HAP-1 (cell line): Measurements from ENCODE around the gene INKA2.

ENCODE experiments used
- DNase-seq, 2 experiments: peaks; one replicate each; pipeline ENCODE4 v3.0.0-alpha.2; 2016 to 2020; ENCODE audit warnings: low spot score in 2 of 2
- H3K27me3 ChIP-seq: fragments of 250-450 bp; sonication (Bioruptor Pico); 2 replicates; pipeline ENCODE4 v1.5.1; 2020; ENCODE audit warnings: low read depth, mild to moderate bottlenecking, moderate library complexity
- H3K36me3 ChIP-seq: fragments of 250-450 bp; sonication (Bioruptor Pico); replicated peaks from 2 replicates; pipeline ENCODE4 v1.5.1; 2020; ENCODE audit warnings: mild to moderate bottlenecking
- H3K4me1 ChIP-seq: fragments of 250-450 bp; sonication (Bioruptor Pico); 2 replicates; pipeline ENCODE4 v1.5.1; 2020; ENCODE audit warnings: mild to moderate bottlenecking
- H3K4me3 ChIP-seq: fragments of 250-450 bp; sonication (Bioruptor Pico); 2 replicates; pipeline ENCODE4 v1.5.1; 2020; ENCODE audit warnings: mild to moderate bottlenecking, moderate library complexity
- H3K9me3 ChIP-seq: fragments of 250-450 bp; sonication (Bioruptor Pico); 2 replicates; pipeline ENCODE4 v1.5.1; 2020; ENCODE audit warnings: mild to moderate bottlenecking, moderate library complexity
- in situ Hi-C: fragments of 300-500 bp; cut with MboI; formaldehyde crosslinking; loops from 3 replicates; pipeline ENCODE4 v1.14.3; 2020; ENCODE audit warnings: low sequenced_read_pairs, inconsistent platforms, mixed read lengths

The INKA2 gene

GRCh38 chr1:111739194-111739924 is at the start of gene INKA2:
TSS of gene INKA2 (minus strand) at chr1:111739395. CDS start at chr1:111739242, 153 bp downstream.
- H3K27me3 ChIP-seq = no peaks in the 10 kb centered on the region
- H3K4me3 ChIP-seq = peak within 1 kb of the TSS; percentile 50
- no peaks in the 10 kb centered on the region for H3K9me3 ChIP-seq
- peaks cover 18% of the 10 kb centered on the region for H3K4me1 ChIP-seq
- in situ Hi-C loops = no loop called here
- DNase-seq = peak; percentile 73 to 92
- 0 out of 2 replicates have a peak, but pooled peaks cover 3% of the 10 kb centered on the region for H3K36me3 ChIP-seq

GRCh38 chr1:111786669-111787207 is 47.5 kb upstream of the INKA2 start:
- H3K4me3 ChIP-seq = no peak overlapping the region
- no peaks in the 10 kb centered on the region for H3K9me3 ChIP-seq
- no peaks in the 10 kb centered on the region for H3K36me3 ChIP-seq
- in situ Hi-C loops = no loop called here
- peaks cover 7% of the 10 kb centered on the region for H3K4me1 ChIP-seq
- DNase-seq = no peak
- H3K27me3 ChIP-seq = no peaks in the 10 kb centered on the region

- no peaks in the 10 kb centered on the region for H3K27me3 ChIP-seq
- DNase-seq = no peak
- peaks cover 7% of the 10 kb centered on the region for H3K4me1 ChIP-seq
- H3K4me3 ChIP-seq = no peak overlapping the region
- in situ Hi-C loops = no loop called here
- no peaks in the 10 kb centered on the region for H3K36me3 ChIP-seq
- no peaks in the 10 kb centered on the region for H3K9me3 ChIP-seq
Observed at GRCh38 chr1:111784273-111784901, 45.2 kb upstream of the INKA2 start.

- peaks cover 27% of the 10 kb centered on the region for H3K4me1 ChIP-seq
- no peaks in the 10 kb centered on the region for H3K27me3 ChIP-seq
- in situ Hi-C loops = no loop called here
- DNase-seq = no peak
- no peaks in the 10 kb centered on the region for H3K9me3 ChIP-seq
- H3K4me3 ChIP-seq = no peak overlapping the region
- no peaks in the 10 kb centered on the region for H3K36me3 ChIP-seq
Observed at GRCh38 chr1:111779546-111779945, 40.4 kb upstream of the INKA2 start.

- DNase-seq = peak; percentile 51 to 56
- in situ Hi-C loops = no loop called here
- Histone ChIP-seq H3K36me3 (no peaks in the 10 kb centered on the region), H3K4me3 (no peak overlapping the region), H3K4me1 (peaks cover 27% of the 10 kb centered on the region), H3K9me3 (no peaks in the 10 kb centered on the region), H3K27me3 (no peaks in the 10 kb centered on the region)
Observed at GRCh38 chr1:111778541-111779051, 39.4 kb upstream of the INKA2 start.

- no peaks in the 10 kb centered on the region for H3K36me3 ChIP-seq
- H3K9me3 ChIP-seq = no peaks in the 10 kb centered on the region
- in situ Hi-C loops = no loop called here
- no peaks in the 10 kb centered on the region for H3K27me3 ChIP-seq
- peaks cover 27% of the 10 kb centered on the region for H3K4me1 ChIP-seq
- H3K4me3 ChIP-seq = no peak overlapping the region
- DNase-seq = peak in 1 of 2 experiments; percentile 33
Observed at GRCh38 chr1:111778066-111778465, 38.9 kb upstream of the INKA2 start.

GRCh38 chr1:111777301-111777700 is 38.1 kb upstream of the INKA2 start:
- H3K27me3 ChIP-seq = no peaks in the 10 kb centered on the region
- no peak for DNase-seq
- no peaks in the 10 kb centered on the region for H3K36me3 ChIP-seq
- no peaks in the 10 kb centered on the region for H3K9me3 ChIP-seq
- no peak overlapping the region for H3K4me3 ChIP-seq
- in situ Hi-C loops = no loop called here
- H3K4me1 ChIP-seq = peaks cover 27% of the 10 kb centered on the region

GRCh38 chr1:111776861-111777260 is 37.7 kb upstream of the INKA2 start:
- no peaks in the 10 kb centered on the region for H3K27me3 ChIP-seq
- no peaks in the 10 kb centered on the region for H3K36me3 ChIP-seq
- in situ Hi-C loops = no loop called here
- no peak overlapping the region for H3K4me3 ChIP-seq
- no peaks in the 10 kb centered on the region for H3K9me3 ChIP-seq
- DNase-seq = no peak
- peaks cover 27% of the 10 kb centered on the region for H3K4me1 ChIP-seq

- Histone ChIP-seq H3K4me3 (no peak overlapping the region), H3K9me3 (no peaks in the 10 kb centered on the region), H3K36me3 (no peaks in the 10 kb centered on the region), H3K4me1 (peaks cover 27% of the 10 kb centered on the region), H3K27me3 (no peaks in the 10 kb centered on the region)
- peak in 1 of 2 experiments; percentile 20 for DNase-seq
- in situ Hi-C loops = no loop called here
Observed at GRCh38 chr1:111776391-111776790, 37.2 kb upstream of the INKA2 start.

- no peaks in the 10 kb centered on the region for H3K27me3 ChIP-seq
- no peak for DNase-seq
- H3K4me3 ChIP-seq = no peak overlapping the region
- no peaks in the 10 kb centered on the region for H3K9me3 ChIP-seq
- in situ Hi-C loops = no loop called here
- H3K36me3 ChIP-seq = no peaks in the 10 kb centered on the region
- peaks cover 27% of the 10 kb centered on the region for H3K4me1 ChIP-seq
Observed at GRCh38 chr1:111775966-111776365, 36.8 kb upstream of the INKA2 start.

- in situ Hi-C loops = no loop called here
- Histone ChIP-seq H3K36me3 (peaks cover 31% of the 10 kb centered on the region), H3K4me1 (peaks cover 2% of the 10 kb centered on the region; the same call in 1 of the 2 replicates), H3K4me3 (no peak overlapping the region), H3K9me3 (no peaks in the 10 kb centered on the region), H3K27me3 (no peaks in the 10 kb centered on the region)
- DNase-seq = no peak
Observed at GRCh38 chr1:111770916-111771315, 31.7 kb upstream of the INKA2 start.

- DNase-seq = peak; percentile 57 to 59
- peaks cover 42% of the 10 kb centered on the region for H3K36me3 ChIP-seq
- H3K4me1 ChIP-seq = no peaks in the 10 kb centered on the region
- in situ Hi-C loops = no loop called here
- no peaks in the 10 kb centered on the region for H3K9me3 ChIP-seq
- H3K4me3 ChIP-seq = no peak overlapping the region
- no peaks in the 10 kb centered on the region for H3K27me3 ChIP-seq
Observed at GRCh38 chr1:111769517-111770146, 30.4 kb upstream of the INKA2 start.

- Histone ChIP-seq H3K27me3 (no peaks in the 10 kb centered on the region), H3K4me3 (no peak overlapping the region), H3K36me3 (peaks cover 47% of the 10 kb centered on the region), H3K4me1 (no peaks in the 10 kb centered on the region), H3K9me3 (no peaks in the 10 kb centered on the region)
- in situ Hi-C loops = no loop called here
- DNase-seq = no peak
Observed at GRCh38 chr1:111768625-111769024, 29.4 kb upstream of the INKA2 start.

GRCh38 chr1:111768023-111768422 is 28.8 kb upstream of the INKA2 start:
- Histone ChIP-seq H3K4me3 (no peak overlapping the region), H3K36me3 (peaks cover 51% of the 10 kb centered on the region)
- in situ Hi-C loops = no loop called here

More at GRCh38 chr1:111768023-111768422, 28.8 kb upstream of the INKA2 start:
- DNase-seq = no peak
- H3K9me3 ChIP-seq = no peaks in the 10 kb centered on the region
- no peaks in the 10 kb centered on the region for H3K27me3 ChIP-seq
- H3K4me1 ChIP-seq = no peaks in the 10 kb centered on the region
